ENCODE data around the gene KIF3B.
"Not testable (repeated sequence)": the region's sequence is repeated elsewhere in the genome, so short reads cannot be mapped to it uniquely, and the experiment has no call there.

The KIF3B gene

DNA sequence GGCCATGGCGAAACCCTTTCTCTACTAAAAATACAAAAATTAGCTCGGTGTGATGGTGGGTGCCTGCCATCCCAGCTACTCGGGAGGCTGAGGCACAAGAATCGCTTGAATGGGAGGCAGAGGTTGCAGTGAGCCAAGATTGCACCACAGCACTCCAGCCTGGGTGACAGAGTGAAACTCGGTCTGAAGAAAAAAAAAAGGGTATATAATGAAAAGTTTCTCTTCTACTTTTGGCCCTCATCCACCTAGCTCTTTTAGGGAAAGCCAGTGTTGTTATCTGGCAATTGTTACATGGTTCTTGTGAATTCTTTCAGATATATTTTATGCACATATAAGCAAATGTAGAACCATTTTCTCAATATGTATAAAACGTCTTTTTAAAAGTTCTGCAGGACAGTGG is 19.0 kb downstream of the KIF3B start:
- DNase-seq (ENCODE audit: low read depth): no peak

GRCh38 chr20:32296819-32297420 is 19.5 kb downstream of the KIF3B start:
- no peak for DNase-seq (ENCODE audit: low read depth)

GRCh38 chr20:32297439-32297838 is 20.0 kb downstream of the KIF3B start:
- DNase-seq (ENCODE audit: low read depth): no peak

DNA sequence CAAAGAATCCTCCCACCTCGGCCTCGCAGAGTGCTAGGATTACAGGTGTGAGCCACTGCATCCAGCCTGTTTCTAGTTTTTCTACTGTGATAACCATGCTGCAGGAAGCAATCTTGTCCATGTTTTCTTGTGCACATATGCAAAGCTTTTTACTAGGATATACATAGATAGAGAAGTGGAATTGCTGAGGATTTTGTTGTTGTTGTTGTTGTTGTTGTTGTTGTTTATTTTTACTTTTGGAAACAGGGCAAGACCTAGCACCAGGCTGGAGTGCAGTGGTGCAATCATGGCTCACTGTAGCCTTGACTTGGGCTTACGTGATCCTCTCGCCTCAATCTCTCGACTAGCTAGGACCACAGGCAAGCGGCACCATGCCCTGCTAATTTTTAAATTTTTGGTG is 23.2 kb downstream of the KIF3B start:
- DNase-seq (ENCODE audit: low read depth): no peak

- DNase-seq (ENCODE audit: low read depth): no peak
Measured at GRCh38 chr20:32301719-32302506, 24.5 kb downstream of the KIF3B start.

- DNase-seq (ENCODE audit: low read depth): no peak
Measured at GRCh38 chr20:32302507-32302872, 25.0 kb downstream of the KIF3B start.

DNA sequence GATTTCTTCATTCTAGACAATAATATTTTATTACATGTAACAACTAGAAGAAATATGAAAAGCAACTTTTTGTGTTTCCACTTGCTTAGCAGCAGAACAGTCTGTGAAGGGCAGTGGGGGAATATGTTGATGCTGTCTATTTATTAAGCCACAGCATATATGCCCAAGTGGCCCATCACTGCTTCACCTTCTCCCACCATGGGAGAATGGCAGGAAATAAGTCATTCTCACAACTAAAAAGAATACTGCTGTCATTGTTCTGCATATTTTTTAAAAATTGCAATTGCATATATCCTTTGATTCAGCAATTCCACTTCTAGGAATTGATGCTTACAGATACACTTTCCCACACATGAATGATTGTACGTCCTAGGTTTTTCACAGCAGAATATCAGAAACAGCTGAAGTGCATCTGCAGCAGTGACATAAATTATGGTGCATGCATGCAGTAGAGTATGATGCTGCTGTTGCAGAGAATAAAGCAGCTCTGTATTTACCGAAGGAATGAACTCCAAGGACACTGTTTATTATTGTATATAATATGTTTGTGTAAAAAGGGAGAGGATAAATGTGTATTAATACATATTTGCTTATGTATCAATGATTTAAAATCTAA is 26.8 kb downstream of the KIF3B start:
- DNase-seq (ENCODE audit: low read depth): no peak

GRCh38 chr20:32312718-32313424 is 35.4 kb downstream of the KIF3B start:
- no peak for DNase-seq (ENCODE audit: low read depth)

DNA sequence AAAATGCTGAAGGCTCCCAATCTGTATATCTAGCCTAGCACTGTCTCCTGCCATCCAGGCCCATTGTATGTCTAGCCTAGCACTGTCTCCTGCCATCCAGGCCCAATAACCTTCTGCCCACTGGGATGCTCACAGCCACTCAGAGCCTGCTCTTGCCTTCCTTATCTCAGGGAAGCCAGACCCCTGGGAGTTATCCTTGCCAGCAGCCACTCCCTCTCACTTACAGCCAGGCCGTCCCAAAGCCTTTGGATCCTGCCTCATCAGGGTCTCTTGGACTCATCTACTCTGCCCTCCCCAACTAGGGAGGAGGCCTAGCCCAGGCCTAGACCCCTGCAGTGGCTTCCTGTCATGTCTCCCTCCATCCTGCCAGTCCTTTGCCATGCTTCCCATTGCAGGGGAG is 37.3 kb downstream of the KIF3B start:
- DNase-seq (ENCODE audit: low read depth): no peak

DNA sequence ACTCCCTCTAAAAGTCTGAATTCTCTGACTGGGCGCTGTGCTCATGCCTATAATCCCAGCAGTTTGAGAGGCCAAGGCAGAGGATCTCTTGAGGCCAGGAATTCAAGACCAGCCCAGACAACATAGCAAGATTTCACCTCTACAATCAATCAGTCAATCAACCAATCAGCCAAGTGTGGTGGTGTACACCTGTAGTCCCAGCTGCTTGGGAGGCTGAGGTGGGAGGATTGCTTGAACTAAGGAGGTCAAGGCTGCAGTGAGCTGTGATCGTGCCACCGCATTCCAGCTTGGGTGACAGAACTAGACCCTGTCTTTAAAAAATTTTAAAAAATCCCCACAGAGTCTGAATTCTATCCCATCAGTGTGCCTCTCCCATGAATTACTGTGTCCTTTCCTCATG is 37.9 kb downstream of the KIF3B start:
- no peak for DNase-seq (ENCODE audit: low read depth)

- DNase-seq (ENCODE audit: low read depth): no peak
Measured at GRCh38 chr20:32315891-32316290, 38.4 kb downstream of the KIF3B start.

GRCh38 chr20:32316667-32317066 is 39.2 kb downstream of the KIF3B start:
- DNase-seq (ENCODE audit: low read depth): no peak

DNA sequence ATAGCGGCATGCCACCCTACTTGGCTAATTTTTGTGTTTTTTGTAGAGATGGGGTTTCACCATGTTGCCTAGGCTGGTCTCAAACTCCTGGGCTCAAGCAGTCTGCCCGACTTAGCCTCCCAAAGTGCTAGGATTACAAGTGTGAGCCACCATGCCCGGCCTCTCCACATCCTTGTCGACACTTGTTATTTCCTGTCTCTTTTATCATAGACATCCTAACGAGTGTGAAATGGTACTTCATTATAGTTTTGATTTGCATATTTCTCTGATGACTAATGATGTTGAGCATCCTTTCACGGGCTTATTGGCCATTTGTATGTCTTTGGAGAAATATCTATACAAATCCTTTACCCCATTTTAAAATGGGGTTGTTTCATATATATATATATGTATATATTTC is 41.6 kb downstream of the KIF3B start:
- DNase-seq (ENCODE audit: low read depth): no peak

GRCh38 chr20:32320305-32320704 is 42.9 kb downstream of the KIF3B start:
- DNase-seq (ENCODE audit: low read depth): no peak

- DNase-seq (ENCODE audit: low read depth): no peak
Measured at GRCh38 chr20:32321390-32321789, 43.9 kb downstream of the KIF3B start.

- DNase-seq (ENCODE audit: low read depth): not testable (repeated sequence)
Measured at GRCh38 chr20:32322260-32322659, 44.8 kb downstream of the KIF3B start.

DNA sequence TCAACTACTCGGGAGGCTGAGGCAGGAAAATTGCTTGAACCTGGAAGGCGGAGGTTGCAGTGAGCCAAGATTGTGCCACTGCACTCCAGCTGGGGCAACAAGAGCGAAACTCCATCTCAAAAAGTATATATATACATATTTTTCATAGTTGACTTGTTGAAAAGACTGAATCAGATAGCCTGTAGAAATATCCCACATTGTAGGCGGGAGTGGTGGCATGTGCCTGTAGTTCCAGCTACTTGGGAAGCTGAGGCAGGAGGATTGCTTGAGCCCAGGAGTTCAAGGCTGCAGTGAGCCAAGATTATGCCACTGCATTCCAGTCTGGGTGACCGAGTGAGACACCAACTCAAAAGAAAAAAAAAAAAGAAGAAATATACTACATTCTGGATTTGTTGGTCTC is 46.3 kb downstream of the KIF3B start:
- not testable (repeated sequence) for DNase-seq (ENCODE audit: low read depth)

DNA sequence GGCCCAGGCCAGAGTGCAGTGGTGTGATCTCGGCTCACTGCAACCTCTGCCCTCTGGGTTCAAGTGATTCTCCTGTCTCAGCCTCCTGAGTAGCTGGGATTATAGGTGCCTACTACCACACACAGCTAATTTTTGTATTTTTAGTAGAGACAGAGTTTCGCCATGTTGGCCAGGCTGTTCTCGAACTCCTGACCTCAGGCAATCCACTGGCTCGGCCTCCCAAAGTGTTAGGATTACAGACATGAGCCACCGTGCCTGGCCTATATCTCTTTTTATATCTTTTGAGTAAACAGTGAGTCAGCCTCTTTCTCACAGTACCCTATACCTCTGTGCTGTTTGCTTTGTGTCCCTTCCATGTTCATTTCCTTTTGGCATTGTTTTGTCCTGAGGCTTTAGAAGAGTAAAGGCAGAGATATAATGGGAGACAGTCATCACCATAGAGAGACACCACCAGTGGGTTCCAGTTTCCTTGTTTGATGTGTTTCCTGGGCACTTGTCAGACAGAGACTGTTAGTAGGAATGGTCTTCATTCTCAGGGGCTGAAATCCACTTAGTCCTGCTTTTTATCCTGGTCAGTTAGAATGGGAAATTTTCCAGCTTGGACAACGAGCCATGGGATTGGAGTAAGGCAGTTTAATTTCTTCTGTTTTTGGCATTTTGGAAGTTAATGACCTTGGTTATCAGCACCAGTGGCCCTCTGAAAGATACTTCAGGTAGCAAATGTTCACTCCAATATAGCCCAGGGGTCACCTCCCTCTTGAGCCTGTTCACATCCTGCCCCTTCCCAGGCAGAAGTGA is 48.5 kb downstream of the KIF3B start:
- DNase-seq (ENCODE audit: low read depth): no peak

DNA sequence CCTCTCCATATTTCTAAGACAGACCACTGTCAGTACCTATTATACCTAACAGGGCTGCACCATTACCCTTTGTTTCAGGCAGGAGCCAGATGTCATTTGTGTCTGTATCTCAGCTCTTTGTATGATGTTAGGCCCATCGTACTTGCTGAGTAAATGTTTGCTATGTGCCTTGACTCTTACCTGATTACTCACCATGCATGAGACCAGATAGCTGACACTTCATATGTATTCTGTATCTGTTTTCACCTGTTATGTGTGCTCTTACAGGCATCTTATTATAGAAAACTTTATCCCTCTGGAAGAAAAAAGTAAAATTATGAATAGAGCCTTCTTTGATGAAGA is 49.0 kb downstream of the KIF3B start:
- no peak for DNase-seq (ENCODE audit: low read depth)

- DNase-seq (ENCODE audit: low read depth): no peak
Measured at GRCh38 chr20:32327087-32327681, 49.7 kb downstream of the KIF3B start.

DNA sequence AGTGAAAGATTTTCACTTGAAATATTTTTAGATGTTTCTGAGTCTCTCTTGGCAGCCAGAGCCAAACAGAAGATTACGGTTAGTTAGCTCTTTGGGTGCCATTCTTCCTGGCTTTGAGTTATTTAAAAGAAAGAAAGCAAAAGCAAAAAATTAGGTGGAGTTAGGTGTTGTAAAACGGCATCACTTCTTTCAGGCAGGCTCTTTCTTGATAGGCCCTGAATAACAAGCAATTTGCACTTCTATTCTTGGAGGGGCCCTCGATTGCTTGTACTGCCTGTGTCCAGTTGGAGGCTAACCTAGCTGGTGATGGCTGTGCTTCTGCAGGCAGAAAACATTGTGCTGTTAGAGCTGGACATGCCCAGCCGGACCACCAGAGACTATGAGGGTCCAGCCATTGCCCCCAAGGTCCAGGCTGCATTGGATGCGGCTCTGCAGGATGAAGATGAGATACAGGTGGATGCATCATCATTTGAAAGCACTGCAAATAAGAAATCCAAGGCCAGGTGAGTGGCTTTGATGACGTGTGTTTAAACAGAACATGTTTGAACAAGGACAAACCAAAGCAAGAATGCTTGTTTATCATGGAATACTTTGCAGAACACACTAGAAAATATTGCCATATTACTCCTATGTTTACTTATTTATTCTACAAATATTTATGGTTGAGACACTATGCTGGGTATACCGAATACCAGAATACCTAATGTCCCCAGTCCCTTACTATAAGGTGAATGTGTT is 52.5 kb downstream of the KIF3B start:
- DNase-seq (ENCODE audit: low read depth): no peak

Data from T follicular helper cell (primary cell).